Head of caudate nucleus (tissue), 42 donors: Measurements from ENCODE around the gene PRDM16.

Source experiments
- DNase-seq, 42 donors: peaks; one replicate each; pipeline versions ENCODE4 v3.0.0 to v3.0.0-alpha.2; 2020 to 2021; ENCODE audit warnings: mixed read lengths in 7 of 42
- intact Hi-C: fragments of 100-400 bp; cut with DNase I; formaldehyde crosslinking; loops from one replicate; pipeline ENCODE4 v1.15.0; 2022

Gene PRDM16

DNA sequence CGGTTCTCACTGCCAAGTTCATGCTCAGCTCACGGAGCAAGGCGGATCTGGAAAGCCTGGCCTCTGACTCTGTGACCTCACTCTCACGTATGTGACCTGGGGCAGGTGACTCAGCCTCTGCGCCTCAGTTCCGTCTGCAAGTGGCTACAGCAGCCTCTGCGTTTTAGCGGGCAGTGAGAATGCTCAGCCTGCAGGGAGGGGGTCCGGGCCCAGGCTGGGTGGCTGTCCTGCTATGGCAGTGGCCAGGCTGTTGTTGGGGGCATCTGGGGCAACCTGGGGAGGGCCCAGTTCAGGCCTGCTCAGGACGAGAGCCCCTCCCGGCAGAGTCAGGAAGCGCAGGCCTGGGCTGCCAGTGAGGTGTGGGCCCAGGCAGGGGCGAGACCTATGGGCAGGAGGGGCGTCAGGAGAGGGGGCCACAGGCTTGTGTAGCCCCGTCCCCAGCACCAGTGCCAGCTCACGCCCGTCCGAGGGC, 413.4 kb downstream of the PRDM16 start:
- no peak for DNase-seq

DNA sequence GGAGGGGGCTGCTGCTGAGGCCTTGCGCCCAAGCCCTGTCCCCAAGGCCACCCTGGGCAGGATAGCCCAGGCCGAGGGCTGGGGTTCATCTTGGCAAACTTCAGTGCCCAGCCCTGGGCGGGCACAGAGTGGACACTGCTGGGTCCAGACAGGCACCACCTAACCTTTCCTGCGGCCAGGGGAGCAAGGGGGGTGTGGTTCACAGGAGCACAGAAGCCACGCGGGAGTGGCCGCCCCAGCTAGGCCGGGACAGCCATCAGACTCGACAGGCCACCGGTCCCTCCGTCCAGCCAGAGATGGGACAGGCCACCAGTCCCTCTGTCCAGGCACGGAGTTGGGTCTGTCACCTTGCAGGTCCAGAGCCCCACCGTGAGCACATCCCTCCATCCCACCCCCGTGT, 414.4 kb downstream of the PRDM16 start:
- no peak for DNase-seq
- intact Hi-C loops = no loop called here

More for the DNA sequence above, 413.4 kb downstream of the PRDM16 start:
- intact Hi-C loops = no loop called here

DNA sequence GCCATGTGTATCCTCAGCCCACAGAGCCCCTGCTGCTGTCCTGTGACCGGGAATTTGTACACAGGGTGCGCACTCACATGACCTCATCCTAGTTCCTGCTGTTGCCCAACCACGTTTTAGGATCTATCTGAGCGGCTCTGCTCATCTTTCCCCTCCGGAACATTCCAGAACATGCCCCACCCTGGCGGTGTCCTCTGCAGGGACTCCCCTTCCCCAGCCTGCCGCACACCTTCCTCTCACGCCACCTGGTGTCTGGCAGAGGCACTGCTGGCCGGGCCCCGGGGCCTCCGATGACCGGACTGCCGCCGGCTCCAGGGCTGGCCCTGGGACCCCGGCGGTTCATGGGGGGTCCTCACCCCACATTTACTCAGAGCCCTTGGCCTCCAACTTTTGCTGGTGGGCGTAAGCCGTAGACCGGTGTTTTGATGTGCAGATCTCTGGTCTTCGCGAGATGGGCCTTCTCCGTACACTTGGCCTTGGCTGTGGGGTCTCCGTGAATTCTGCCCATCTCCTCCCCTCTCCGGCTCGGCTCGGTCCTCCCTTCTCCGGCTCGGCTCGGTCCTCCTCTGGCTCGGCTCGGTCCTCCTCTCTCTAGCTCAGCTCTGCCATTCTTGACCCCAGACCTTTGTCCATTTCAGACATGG, 414.9 kb downstream of the PRDM16 start:
- DNase-seq = peak in 33 of 42 donors; percentile 32 to 78 (median 55)
- intact Hi-C loops = no loop called here

DNA sequence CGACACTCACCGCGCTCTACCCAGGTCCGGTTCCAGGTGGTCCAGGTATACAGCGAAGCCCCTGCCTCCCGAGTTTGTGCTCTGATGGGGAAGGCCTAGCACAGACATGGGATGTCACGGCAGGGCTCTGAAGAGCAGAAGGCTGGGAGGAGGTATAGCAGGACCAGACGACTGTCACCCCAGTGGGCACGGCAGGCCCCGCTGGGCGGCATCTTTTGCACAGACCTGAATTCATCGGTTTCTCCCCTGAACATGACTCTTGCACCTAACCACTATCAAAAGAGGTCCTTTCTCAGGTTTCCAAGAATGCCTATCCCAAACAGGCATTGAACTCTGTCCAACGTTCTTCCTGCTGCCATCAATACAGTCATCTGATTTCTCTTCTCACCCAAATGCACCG, 416.0 kb downstream of the PRDM16 start:
- DNase-seq = no peak
- intact Hi-C loops = loop anchor here (5.0 kb wide), 1 partner anchor 33 kb away; the partner anchor contains the start of gene ARHGEF16
